Natural killer cell (primary cell): ENCODE results near the gene TACC3. TPM values are rescaled to one million over a fixed set of nuclear protein-coding genes. Genes with fewer than 3 reads are reported as not detected.
A peak's percentile ranks its signal among the peaks of the same experiment; 100 is the strongest.

Experiments used
- ATAC-seq, 3 donors: fragments of 150-1000 bp in 2 of 3; fragments of 200-7000 bp in 1 of 3; cut with Tn5 transposase; 1 replicate in 1 of 3; 2 replicates in 2 of 3; pipeline ENCODE4 v1.10.0; 2021; ENCODE audit warnings: mild to moderate bottlenecking in 2 of 3, moderate library complexity in 2 of 3
- DNase-seq, 2 donors: peaks; one replicate each; pipeline versions ENCODE4 v3.0.0 to v3.0.0-alpha.2; 2013 to 2021; ENCODE audit warnings: mixed read lengths in 1 of 2
- H3K27ac ChIP-seq: one replicate; pipeline ENCODE4 v1.5.1; 2013; ENCODE audit warnings: mild to moderate bottlenecking, low read length
- H3K27me3 ChIP-seq: one replicate; pipeline ENCODE4 v1.6.1; 2013; ENCODE audit warnings: low read length; ENCODE audit not compliant: control insufficient read depth, insufficient read depth
- H3K36me3 ChIP-seq: one replicate; pipeline ENCODE4 v1.6.1; 2013; ENCODE audit warnings: low read length; ENCODE audit not compliant: control insufficient read depth, insufficient read depth
- H3K4me1 ChIP-seq: one replicate; pipeline ENCODE4 v1.6.1; 2013; ENCODE audit warnings: low read length; ENCODE audit not compliant: control insufficient read depth, insufficient read depth
- H3K4me3 ChIP-seq: one replicate; pipeline ENCODE4 v1.5.1; 2013; ENCODE audit warnings: low read length
- H3K9me3 ChIP-seq: one replicate; pipeline ENCODE4 v1.6.1; 2013; ENCODE audit warnings: low read length; ENCODE audit not compliant: control insufficient read depth, insufficient read depth
- H3K27ac Mint-ChIP-seq, 2 donors: one replicate each; pipeline ENCODE4 v1.8.0; 2022; ENCODE audit warnings: mild to moderate bottlenecking in 2 of 2, mixed read lengths in 2 of 2, moderate library complexity in 1 of 2
- H3K27me3 Mint-ChIP-seq, 2 donors: one replicate each; pipeline ENCODE4 v1.8.0; 2022; ENCODE audit warnings: low read depth in 2 of 2, mixed read lengths in 2 of 2
- H3K36me3 Mint-ChIP-seq: one replicate; pipeline ENCODE4 v1.8.0; 2022; ENCODE audit warnings: mixed read lengths
- H3K4me1 Mint-ChIP-seq, 2 donors: one replicate each; pipeline ENCODE4 v1.8.0; 2022; ENCODE audit warnings: mixed read lengths in 2 of 2
- H3K4me3 Mint-ChIP-seq: one replicate; pipeline ENCODE4 v1.8.0; 2022; ENCODE audit warnings: mild to moderate bottlenecking, moderate library complexity, mixed read lengths
- H3K9me3 Mint-ChIP-seq, 2 donors: one replicate each; pipeline ENCODE4 v1.8.0; 2022; ENCODE audit warnings: mixed read lengths in 2 of 2
- CTCF ChIP-seq: fragments of 200-600 bp; IDR thresholded peaks from one replicate; pipeline ENCODE4 v1.8.0; 2022; ENCODE audit warnings: antibody characterized with exemption
- WGBS: methylation state at CpG from one replicate; pipeline ENCODE4 v1.1.7; 2013; ENCODE audit warnings: missing lambda C conversion rate; ENCODE audit not compliant: insufficient coverage; 5-methylcytosine and 5-hydroxymethylcytosine counted together
- intact Hi-C: fragments of 100-400 bp; cut with micrococcal nuclease; formaldehyde crosslinking; loops from one replicate; pipeline ENCODE4 v1.14.2; 2022
- total RNA-seq, 4 donors: library from RNA; stranded (reverse); fragments of 120-200 nt in 1 of 4; gene quantifications; one replicate each; pipeline versions ENCODE4 v1.2.3 to v1.2.4, GENCODE V29; 2013 to 2022

The TACC3 gene
- 10 to 100 TPM; 23.4 to 43.7 (median 32.5) TPM for total RNA-seq
- total RNA-seq (2013): 16.0 TPM

- peak within 1 kb of the TSS; percentile 89 for H3K4me3 Mint-ChIP-seq
- H3K27me3 Mint-ChIP-seq: no peaks in the 10 kb centered on the region
- H3K27ac Mint-ChIP-seq: peak within 1 kb of the TSS; percentile 92 to 93
- under 1% methylated on average over 75 of the region's 83 CpGs for WGBS
- peaks cover 64% of the 10 kb centered on the region for H3K4me1 ChIP-seq
- no peaks in the 10 kb centered on the region for H3K36me3 Mint-ChIP-seq
- intact Hi-C loops: loop anchor here (1.0 to 5.0 kb wide), 3 partner anchors 9 to 136 kb away; partner anchors contain the start of genes FAM53A, LETM1 and SLBP
- H3K27ac ChIP-seq: peak within 1 kb of the TSS; percentile 77
- H3K4me3 ChIP-seq: peak within 1 kb of the TSS; percentile 52
- H3K4me1 Mint-ChIP-seq: peaks cover 25 to 39% of the 10 kb centered on the region in 2 donors
- ATAC-seq (peak; percentile 80 to 90 (median 84)), DNase-seq (peak; percentile 90 to 98)
- H3K27me3 ChIP-seq: no peaks in the 10 kb centered on the region
- H3K9me3 ChIP-seq: no peaks in the 10 kb centered on the region
- no peak for TF ChIP-seq CTCF
- H3K36me3 ChIP-seq: peaks cover 19% of the 10 kb centered on the region
- H3K9me3 Mint-ChIP-seq: no peaks in the 10 kb centered on the region
Measured at GRCh38 chr4:1721003-1721665, at the start of gene TACC3, which contains the start of gene TMEM129. Gene TACC3 (plus strand): TSS chr4:1721521. CDS start chr4:1723422, 1,901 bp downstream. Gene TMEM129 (minus strand): TSS chr4:1721323. CDS start chr4:1720837, 486 bp downstream.

GRCh38 chr4:1673671-1674070 lies 47.6 kb upstream of the TACC3 start:
- no peak for DNase-seq
- no peak for TF ChIP-seq CTCF
- Histone ChIP-seq H3K27me3 (no peaks in the 10 kb centered on the region), H3K4me3 (no peak overlapping the region), H3K36me3 (no peaks in the 10 kb centered on the region), H3K9me3 (no peaks in the 10 kb centered on the region), H3K27ac (no peak overlapping the region), H3K4me1 (no peaks in the 10 kb centered on the region)
- H3K27me3 Mint-ChIP-seq: peaks cover 0 to 6% of the 10 kb centered on the region in 2 donors
- intact Hi-C loops: no loop called here
- no peak overlapping the region for H3K27ac Mint-ChIP-seq
- no peaks in the 10 kb centered on the region for H3K9me3 Mint-ChIP-seq
- ATAC-seq: peak in 1 of 3 donors; percentile 8
- WGBS: 90% methylated on average over 20 of the region's 20 CpGs
- H3K36me3 Mint-ChIP-seq: no peaks in the 10 kb centered on the region
- H3K4me1 Mint-ChIP-seq: no peaks in the 10 kb centered on the region
- H3K4me3 Mint-ChIP-seq: no peak overlapping the region

- no peaks in the 10 kb centered on the region for H3K4me1 ChIP-seq
- Mint-ChIP-seq H3K9me3 (no peaks in the 10 kb centered on the region), H3K4me3 (no peak overlapping the region), H3K36me3 (no peaks in the 10 kb centered on the region), H3K4me1 (no peaks in the 10 kb centered on the region), H3K27ac (no peak overlapping the region), H3K27me3 (peaks cover 0 to 6% of the 10 kb centered on the region in 2 donors)
- WGBS: 70% methylated on average over 9 of the region's 9 CpGs
- intact Hi-C loops: no loop called here
- H3K27me3 ChIP-seq: no peaks in the 10 kb centered on the region
- no peaks in the 10 kb centered on the region for H3K36me3 ChIP-seq
- no peak for ATAC-seq
- no peak overlapping the region for H3K27ac ChIP-seq
- H3K9me3 ChIP-seq: no peaks in the 10 kb centered on the region
- TF ChIP-seq CTCF: no peak
- no peak for DNase-seq
- H3K4me3 ChIP-seq: no peak overlapping the region
Measured at GRCh38 chr4:1674682-1675081, 46.6 kb upstream of the TACC3 start.
